Mesendoderm (in vitro differentiated cells): ENCODE data around the gene TRPM2.
A peak's percentile ranks its signal among the peaks of the same experiment; 100 is the strongest.
"Not testable (repeated sequence)": the region's sequence is repeated elsewhere in the genome, so short reads cannot be mapped to it uniquely, and the experiment has no call there.

Source experiments
- DNase-seq: peaks from one replicate; pipeline ENCODE4 v3.0.0; 2013
- H2AK5ac ChIP-seq: 2 replicates; pipeline ENCODE4 v1.6.1; 2013; ENCODE audit warnings: low read length, inconsistent platforms
- H2BK120ac ChIP-seq: 2 replicates; pipeline ENCODE4 v1.6.1; 2013; ENCODE audit warnings: low read depth, mild to moderate bottlenecking, low read length, moderate library complexity, mixed read lengths
- H2BK15ac ChIP-seq: replicated peaks from 2 replicates; pipeline ENCODE4 v1.6.1; 2013; ENCODE audit warnings: low read depth, mild to moderate bottlenecking, moderate library complexity
- H2BK5ac ChIP-seq: 2 replicates; pipeline ENCODE4 v1.6.1; 2013; ENCODE audit warnings: low read length, inconsistent platforms
- H3K18ac ChIP-seq: 2 replicates; pipeline ENCODE4 v1.6.1; 2013; ENCODE audit warnings: mild to moderate bottlenecking, low read length, mixed read lengths
- H3K23ac ChIP-seq: one replicate; pipeline ENCODE4 v1.6.1; 2013; ENCODE audit warnings: low read length
- H3K27ac ChIP-seq: 2 replicates; pipeline ENCODE4 v1.5.1; 2013; ENCODE audit warnings: low read depth, mild to moderate bottlenecking, inconsistent platforms, low read length, moderate library complexity
- H3K27me3 ChIP-seq: 2 replicates; pipeline ENCODE4 v1.6.1; 2013; ENCODE audit warnings: low read length, control low read depth, mild to moderate bottlenecking, inconsistent platforms; ENCODE audit not compliant: insufficient read depth, poor library complexity
- H3K36me3 ChIP-seq: 2 replicates; pipeline ENCODE4 v1.6.1; 2013; ENCODE audit warnings: low read length, inconsistent platforms; ENCODE audit not compliant: control insufficient read depth, insufficient read depth
- H3K4ac ChIP-seq: one replicate; pipeline ENCODE4 v1.6.1; 2013; ENCODE audit warnings: low read depth, mild to moderate bottlenecking, low read length, moderate library complexity
- H3K4me1 ChIP-seq: 2 replicates; pipeline ENCODE4 v1.6.1; 2013; ENCODE audit warnings: low read depth, low read length, inconsistent platforms; ENCODE audit not compliant: control insufficient read depth
- H3K4me2 ChIP-seq: 2 replicates; pipeline ENCODE4 v1.6.1; 2013; ENCODE audit warnings: low read length
- H3K4me3 ChIP-seq: 2 replicates; pipeline ENCODE4 v1.5.1; 2013; ENCODE audit warnings: mild to moderate bottlenecking, low read length
- H3K56ac ChIP-seq: one replicate; pipeline ENCODE4 v1.6.1; 2013; ENCODE audit warnings: low read length
- H3K79me1 ChIP-seq: 2 replicates; pipeline ENCODE4 v1.6.1; 2013; ENCODE audit warnings: low read length, inconsistent platforms
- H3K79me2 ChIP-seq: 2 replicates; pipeline ENCODE4 v1.6.1; 2013; ENCODE audit warnings: mild to moderate bottlenecking, low read length; ENCODE audit not compliant: control insufficient read depth, insufficient read depth
- H3K9ac ChIP-seq: 2 replicates; pipeline ENCODE4 v1.6.1; 2013; ENCODE audit warnings: low read length, inconsistent platforms
- H4K5ac ChIP-seq: one replicate; pipeline ENCODE4 v1.6.1; 2013; ENCODE audit warnings: low read length
- H4K8ac ChIP-seq: one replicate; pipeline ENCODE4 v1.6.1; 2013; ENCODE audit warnings: low read depth, mild to moderate bottlenecking, control low read depth, low read length, moderate library complexity
- WGBS: extraction: QIAGEN DNeasy Blood & Tissue Kit; methylation state at CpG from one replicate; pipeline ENCODE4 v1.1.7; 2013; ENCODE audit warnings: low lambda C conversion rate, missing lambda C conversion rate; ENCODE audit not compliant: insufficient coverage; ENCODE audit errors: extremely low coverage; 5-methylcytosine and 5-hydroxymethylcytosine counted together

The TRPM2 gene

GRCh38 chr21:44478801-44479167 is 125.4 kb downstream of the TRPM2 start:
- no peaks in the 10 kb centered on the region for H3K36me3 ChIP-seq
- no peak overlapping the region for H4K5ac ChIP-seq
- no peak overlapping the region for H4K8ac ChIP-seq
- H3K18ac ChIP-seq, result no peak overlapping the region
- WGBS, result no CpG with 5 or more reads among the region's 5 CpGs
- no peak overlapping the region for H3K56ac ChIP-seq
- no peak overlapping the region for H2BK15ac ChIP-seq
- H3K4ac ChIP-seq, result no peak overlapping the region
- no peaks in the 10 kb centered on the region for H3K4me1 ChIP-seq
- H2BK5ac ChIP-seq, result no peak overlapping the region
- H3K27ac ChIP-seq, result no peak overlapping the region
- H3K4me3 ChIP-seq, result no peak overlapping the region
- H3K9ac ChIP-seq, result no peak overlapping the region
- H2AK5ac ChIP-seq, result no peak overlapping the region
- no peak overlapping the region for H3K23ac ChIP-seq
- H3K27me3 ChIP-seq, result no peaks in the 10 kb centered on the region
- H3K4me2 ChIP-seq, result no peak overlapping the region
- DNase-seq, result no peak
- H3K79me2 ChIP-seq, result no peaks in the 10 kb centered on the region
- H3K79me1 ChIP-seq, result no peaks in the 10 kb centered on the region
- no peak overlapping the region for H2BK120ac ChIP-seq

- not testable (repeated sequence) for H3K4me1 ChIP-seq, H3K27ac ChIP-seq, H3K18ac ChIP-seq, H4K8ac ChIP-seq, H2BK120ac ChIP-seq, H3K56ac ChIP-seq, H3K27me3 ChIP-seq, H4K5ac ChIP-seq, H3K4me2 ChIP-seq, H3K79me1 ChIP-seq, H3K23ac ChIP-seq, H3K36me3 ChIP-seq, H3K79me2 ChIP-seq, H3K9ac ChIP-seq, H2BK15ac ChIP-seq, H3K4me3 ChIP-seq, H2BK5ac ChIP-seq, H2AK5ac ChIP-seq, H3K4ac ChIP-seq
- WGBS, result no CpG with 5 or more reads among the region's 21 CpGs
- peak; percentile 44 for DNase-seq
Observed at GRCh38 chr21:44479556-44480199, 126.3 kb downstream of the TRPM2 start.

GRCh38 chr21:44480200-44481053 is 127.0 kb downstream of the TRPM2 start:
- Histone ChIP-seq H3K18ac (no peak overlapping the region), H3K4me2 (no peak overlapping the region), H3K4me1 (no peaks in the 10 kb centered on the region), H3K9ac (no peak overlapping the region), H3K56ac (peak overlapping the region; percentile 28), H3K4me3 (no peak overlapping the region), H3K27ac (no peak overlapping the region), H3K79me1 (no peaks in the 10 kb centered on the region), H2BK15ac (no peak overlapping the region), H3K27me3 (no peaks in the 10 kb centered on the region), H2BK5ac (no peak overlapping the region), H2BK120ac (no peak overlapping the region), H4K8ac (no peak overlapping the region), H2AK5ac (no peak overlapping the region), H4K5ac (no peak overlapping the region), H3K4ac (no peak overlapping the region), H3K36me3 (no peaks in the 10 kb centered on the region), H3K79me2 (no peaks in the 10 kb centered on the region), H3K23ac (no peak overlapping the region)
- no CpG with 5 or more reads among the region's 16 CpGs for WGBS
- no peak for DNase-seq

GRCh38 chr21:44482581-44483287 is 129.3 kb downstream of the TRPM2 start:
- H3K4ac ChIP-seq, result no peak overlapping the region
- peak; percentile 74 for DNase-seq
- H2AK5ac ChIP-seq, result no peak overlapping the region
- H3K36me3 ChIP-seq, result no peaks in the 10 kb centered on the region
- H4K5ac ChIP-seq, result no peak overlapping the region
- no peaks in the 10 kb centered on the region for H3K27me3 ChIP-seq
- no peak overlapping the region for H3K23ac ChIP-seq
- H2BK5ac ChIP-seq, result no peak overlapping the region
- no CpG with 5 or more reads among the region's 14 CpGs for WGBS
- no peak overlapping the region for H4K8ac ChIP-seq
- no peak overlapping the region for H3K9ac ChIP-seq
- no peaks in the 10 kb centered on the region for H3K79me2 ChIP-seq
- no peak overlapping the region for H2BK120ac ChIP-seq
- no peak overlapping the region for H3K56ac ChIP-seq
- no peak overlapping the region for H3K27ac ChIP-seq
- no peak overlapping the region for H3K4me3 ChIP-seq
- no peaks in the 10 kb centered on the region for H3K4me1 ChIP-seq
- no peaks in the 10 kb centered on the region for H3K79me1 ChIP-seq
- H3K18ac ChIP-seq, result no peak overlapping the region
- no peak overlapping the region for H2BK15ac ChIP-seq
- no peak overlapping the region for H3K4me2 ChIP-seq

GRCh38 chr21:44483288-44484237 is 130.1 kb downstream of the TRPM2 start:
- peak overlapping the region; percentile 57 for H3K56ac ChIP-seq
- H3K4me3 ChIP-seq, result no peak overlapping the region
- H2AK5ac ChIP-seq, result peak overlapping the region; percentile 98
- H3K4ac ChIP-seq, result no peak overlapping the region
- peaks cover 6% of the 10 kb centered on the region for H3K79me2 ChIP-seq
- no peaks in the 10 kb centered on the region for H3K27me3 ChIP-seq
- H3K18ac ChIP-seq, result no peak overlapping the region
- no peak overlapping the region for H4K8ac ChIP-seq
- no peaks in the 10 kb centered on the region for H3K4me1 ChIP-seq
- H3K79me1 ChIP-seq, result peaks cover 5% of the 10 kb centered on the region
- H3K4me2 ChIP-seq, result no peak overlapping the region
- DNase-seq, result no peak
- H3K9ac ChIP-seq, result no peak overlapping the region
- no peak overlapping the region for H2BK120ac ChIP-seq
- no peak overlapping the region for H2BK15ac ChIP-seq
- H2BK5ac ChIP-seq, result no peak overlapping the region
- whole genome bisulfite sequencing, result no CpG with 5 or more reads among the region's 28 CpGs
- H3K27ac ChIP-seq, result no peak overlapping the region
- H3K23ac ChIP-seq, result no peak overlapping the region
- no peak overlapping the region for H4K5ac ChIP-seq
- H3K36me3 ChIP-seq, result no peaks in the 10 kb centered on the region
